GM19238 (cell line): ENCODE measurements around the gene MAST3.
"Not testable (repeated sequence)": the region's sequence is repeated elsewhere in the genome, so short reads cannot be mapped to it uniquely, and the experiment has no call there.

Source experiments
- DNase-seq: peaks from one replicate; pipeline ENCODE4 v3.0.0; 2011; ENCODE audit warnings: low spot score; ENCODE audit not compliant: insufficient read length

MAST3 gene

DNA sequence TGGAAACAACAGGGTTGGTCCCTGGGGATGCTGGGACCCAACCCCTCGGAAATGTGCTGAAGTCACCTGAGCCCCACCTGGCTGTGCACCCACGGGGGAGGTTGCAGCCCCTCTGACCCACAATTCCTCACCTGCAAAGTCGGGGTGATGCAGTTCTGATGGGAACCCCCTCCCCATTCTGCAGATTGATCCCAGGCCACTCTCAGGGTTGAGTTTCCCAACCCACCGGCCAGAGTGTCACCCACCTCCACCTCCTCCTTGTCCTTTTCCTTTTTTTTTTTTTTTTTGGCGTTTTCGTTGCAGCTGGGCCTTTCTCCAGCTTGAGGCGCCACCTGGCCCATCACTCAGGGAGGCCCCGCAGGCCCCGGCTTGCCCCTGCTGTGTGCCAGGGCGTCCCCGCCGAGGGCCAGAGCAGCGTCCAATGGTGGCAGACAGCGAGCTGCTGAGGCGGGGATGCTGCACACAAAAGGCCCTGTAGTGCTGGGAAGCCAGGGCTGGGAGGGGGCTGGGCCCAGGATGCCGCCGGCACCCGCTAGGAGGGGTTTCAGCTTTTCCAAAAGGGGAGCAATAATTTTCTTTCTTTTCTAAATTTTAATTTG lies 60.0 kb downstream of the MAST3 start:
- DNase-seq, result no peak

DNA sequence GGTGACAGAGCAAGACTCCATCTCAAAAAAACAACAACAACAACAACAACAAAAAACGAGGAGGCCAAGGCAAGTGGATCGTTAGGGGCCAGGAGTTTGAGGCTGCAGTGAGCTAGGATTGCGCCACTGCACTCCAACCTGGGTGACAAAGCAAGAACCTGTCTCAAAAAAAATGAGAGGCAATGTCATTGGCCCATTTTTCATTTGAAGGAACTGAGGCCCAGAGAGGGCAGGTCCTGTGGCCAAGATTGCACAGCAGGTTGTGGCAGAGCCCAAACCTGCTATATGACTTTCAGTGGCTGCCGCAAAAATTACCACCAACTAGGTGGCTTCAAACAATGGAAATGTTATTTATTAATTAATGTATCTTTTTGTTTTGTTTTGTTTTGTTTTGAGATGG lies 60.9 kb downstream of the MAST3 start:
- no peak for DNase-seq

DNA sequence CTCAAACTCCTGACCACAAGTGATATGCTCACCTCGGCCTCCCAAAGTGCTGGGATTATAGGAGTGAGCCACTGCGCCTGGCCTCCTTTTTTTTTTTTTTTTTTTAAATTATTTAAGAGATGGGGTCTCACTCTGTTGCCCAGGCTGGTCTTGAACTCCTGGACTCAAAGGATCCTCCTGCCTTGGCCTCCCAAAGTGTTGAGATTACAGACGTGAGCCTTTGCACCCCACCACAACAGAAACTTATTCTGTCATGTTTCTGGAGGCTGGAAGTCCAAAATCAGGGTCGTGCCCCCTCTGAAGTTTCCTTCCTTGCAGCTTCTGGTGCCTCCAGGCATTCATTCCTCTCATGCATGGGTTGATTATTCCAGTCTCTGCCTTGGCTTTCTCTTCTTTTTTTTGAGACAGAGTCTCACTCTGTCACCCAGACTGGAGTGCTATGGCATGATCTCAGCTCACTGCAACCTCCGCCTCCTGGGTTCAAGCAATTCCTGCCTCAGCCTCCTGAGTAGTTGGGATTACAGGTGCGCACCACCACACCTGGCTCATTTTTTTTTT lies 61.6 kb downstream of the MAST3 start:
- DNase-seq, result not testable (repeated sequence)

DNA sequence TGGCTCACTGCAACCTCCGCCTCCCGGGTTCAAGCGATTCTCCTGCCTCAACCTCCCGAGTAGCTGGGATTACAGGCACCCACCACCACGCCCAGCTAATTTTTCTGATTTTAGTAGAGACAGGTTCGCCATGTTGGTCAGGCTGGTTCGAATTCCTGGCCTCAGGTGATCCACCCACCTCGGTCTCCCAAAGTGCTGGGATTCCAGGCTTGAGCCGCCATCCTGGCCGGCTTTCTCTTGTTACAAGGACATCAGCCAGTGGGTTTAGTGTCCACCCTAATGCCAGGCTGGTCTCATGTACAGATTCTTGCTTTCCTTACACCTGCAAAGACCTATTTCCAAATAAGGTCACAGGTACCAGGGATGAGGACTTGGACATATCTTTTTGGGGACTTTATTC lies 62.2 kb downstream of the MAST3 start:
- DNase-seq, result no peak

DNA sequence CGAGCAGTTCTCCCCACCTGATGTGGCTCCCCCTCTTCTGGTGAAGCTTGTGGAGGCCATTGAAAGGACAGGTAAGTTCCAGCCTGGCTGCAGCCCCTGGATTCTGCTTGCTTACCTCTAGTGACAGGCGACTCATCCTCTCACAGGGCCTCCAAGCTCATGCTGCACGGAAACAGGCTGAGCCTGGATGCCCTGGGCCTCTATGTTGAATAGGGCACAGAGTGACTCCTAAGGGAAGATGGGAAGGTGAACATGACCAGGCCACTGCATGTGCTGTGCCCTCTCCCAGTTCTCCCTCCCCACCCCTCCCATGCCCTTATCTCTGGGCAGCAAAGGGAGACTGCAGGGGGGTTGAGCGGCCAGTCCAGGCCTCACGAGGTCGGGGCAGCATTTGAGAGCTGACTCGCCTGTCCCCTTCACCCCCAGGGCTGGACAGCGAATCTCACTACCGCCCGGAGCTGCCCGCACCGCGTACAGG lies 63.0 kb downstream of the MAST3 start:
- no peak for DNase-seq

DNA sequence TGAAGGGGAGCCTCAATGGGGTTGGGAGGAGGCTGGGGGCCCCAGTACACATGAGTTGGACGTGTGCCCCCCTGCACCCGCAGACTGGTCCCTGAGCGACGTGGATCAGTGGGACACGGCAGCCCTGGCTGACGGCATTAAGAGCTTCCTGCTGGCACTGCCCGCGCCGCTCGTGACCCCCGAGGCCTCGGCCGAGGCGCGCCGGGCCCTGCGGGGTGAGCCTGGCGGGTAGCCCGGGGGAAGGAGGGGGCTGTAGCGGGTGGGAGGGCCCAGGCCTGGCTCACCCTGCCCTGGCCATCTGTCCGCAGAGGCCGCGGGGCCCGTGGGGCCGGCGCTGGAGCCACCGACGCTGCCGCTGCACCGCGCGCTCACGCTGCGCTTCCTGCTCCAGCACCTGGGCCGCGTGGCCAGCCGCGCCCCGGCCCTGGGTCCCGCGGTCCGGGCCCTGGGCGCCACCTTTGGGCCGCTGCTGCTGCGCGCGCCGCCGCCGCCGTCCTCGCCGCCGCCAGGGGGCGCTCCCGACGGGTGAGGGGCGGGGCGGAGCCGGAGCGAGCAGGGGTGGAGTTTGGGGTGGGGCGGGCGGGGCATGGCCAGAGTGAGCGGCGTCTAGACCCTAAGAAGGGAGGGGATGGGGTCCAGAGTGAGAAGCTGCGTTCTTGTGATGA lies 63.5 kb downstream of the MAST3 start:
- DNase-seq, result peak; percentile 97

DNA sequence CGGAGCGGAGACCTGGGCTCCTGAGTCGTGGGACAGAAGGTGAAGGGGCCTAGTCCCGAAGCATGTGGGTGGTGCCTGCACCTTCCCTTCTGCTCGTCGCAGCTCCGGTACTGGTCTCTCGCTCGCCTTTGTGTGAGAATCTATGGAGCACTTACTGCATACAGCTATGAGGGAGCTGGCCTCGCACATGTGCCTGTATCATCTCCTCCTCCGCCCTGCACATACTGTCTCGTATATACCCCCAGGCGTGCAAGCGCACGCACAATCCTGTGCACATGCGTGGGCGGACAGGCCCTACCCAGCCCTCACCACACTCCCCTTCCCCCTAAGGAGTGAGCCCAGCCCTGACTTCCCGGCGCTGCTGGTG lies 64.0 kb downstream of the MAST3 start:
- no peak for DNase-seq

DNA sequence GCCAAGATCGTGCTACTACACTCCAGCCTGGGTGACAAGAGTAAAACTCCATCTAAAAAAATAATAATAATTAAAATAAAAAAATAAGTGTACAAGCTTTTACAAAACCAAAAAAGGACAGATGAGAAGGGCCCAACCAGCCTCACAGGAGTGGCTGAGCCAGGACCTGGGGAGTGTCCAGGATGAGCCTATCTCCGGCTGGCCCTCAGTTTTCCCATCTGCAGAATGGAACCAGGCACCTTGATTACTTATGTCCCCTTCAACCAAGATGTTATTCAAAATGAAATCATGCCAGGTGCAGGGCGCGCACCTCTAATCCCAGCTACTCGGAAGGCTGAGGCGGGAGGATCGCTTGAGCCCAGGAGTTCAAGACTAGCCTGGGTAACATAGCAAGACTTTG lies 66.5 kb downstream of the MAST3 start:
- DNase-seq, result no peak

DNA sequence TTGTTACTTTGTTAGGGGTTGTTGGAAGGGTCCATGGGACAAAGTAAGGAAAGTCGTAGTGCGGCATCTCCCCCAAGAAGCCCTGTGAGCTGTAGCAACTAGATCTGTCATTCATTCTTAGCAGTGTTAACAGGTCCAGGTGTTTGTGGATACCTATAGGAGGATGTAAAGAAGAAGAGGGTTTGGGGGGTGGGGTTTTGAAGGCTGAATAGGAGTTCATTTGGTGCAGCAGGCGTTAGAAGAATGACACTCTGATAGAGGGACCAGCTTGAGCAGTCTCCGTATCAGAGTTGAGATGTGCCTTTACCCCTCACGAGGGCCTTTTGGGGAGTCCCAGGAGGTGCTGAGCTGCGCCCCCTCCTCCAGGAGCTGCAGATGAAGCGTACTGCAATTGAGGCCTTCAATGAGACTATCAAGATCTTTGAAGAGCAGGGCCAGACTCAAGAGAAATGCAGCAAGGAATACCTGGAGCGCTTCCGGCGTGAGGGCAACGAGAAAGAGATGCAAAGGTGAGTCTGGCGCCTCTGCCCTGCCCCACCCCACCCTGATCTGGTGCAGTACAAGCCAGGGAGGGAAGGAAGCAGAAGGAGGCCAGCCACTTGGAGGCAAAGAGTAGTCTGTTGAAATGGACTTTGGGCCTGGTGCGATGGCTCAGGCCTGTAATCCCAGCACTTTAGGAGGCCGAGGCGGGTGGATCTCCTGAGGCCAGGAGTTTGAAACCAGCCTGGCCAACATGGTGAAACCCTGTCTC lies 68.4 kb downstream of the MAST3 start:
- DNase-seq, result no peak

DNA sequence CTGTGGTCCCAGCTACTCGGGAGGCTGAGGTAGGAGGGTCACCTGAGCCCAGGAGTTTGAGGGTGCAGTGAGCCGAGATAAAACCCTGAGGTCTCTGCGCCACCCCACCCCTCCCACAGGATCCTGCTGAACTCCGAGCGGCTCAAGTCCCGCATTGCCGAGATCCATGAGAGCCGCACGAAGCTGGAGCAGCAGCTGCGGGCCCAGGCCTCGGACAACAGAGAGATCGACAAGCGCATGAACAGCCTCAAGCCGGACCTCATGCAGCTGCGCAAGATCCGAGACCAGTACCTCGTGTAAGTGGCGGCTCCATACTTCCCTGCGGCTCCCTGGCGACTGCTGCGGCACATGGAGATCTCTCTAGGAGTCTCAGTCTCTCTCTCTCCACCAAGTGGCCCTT lies 69.4 kb downstream of the MAST3 start:
- DNase-seq, result no peak

DNA sequence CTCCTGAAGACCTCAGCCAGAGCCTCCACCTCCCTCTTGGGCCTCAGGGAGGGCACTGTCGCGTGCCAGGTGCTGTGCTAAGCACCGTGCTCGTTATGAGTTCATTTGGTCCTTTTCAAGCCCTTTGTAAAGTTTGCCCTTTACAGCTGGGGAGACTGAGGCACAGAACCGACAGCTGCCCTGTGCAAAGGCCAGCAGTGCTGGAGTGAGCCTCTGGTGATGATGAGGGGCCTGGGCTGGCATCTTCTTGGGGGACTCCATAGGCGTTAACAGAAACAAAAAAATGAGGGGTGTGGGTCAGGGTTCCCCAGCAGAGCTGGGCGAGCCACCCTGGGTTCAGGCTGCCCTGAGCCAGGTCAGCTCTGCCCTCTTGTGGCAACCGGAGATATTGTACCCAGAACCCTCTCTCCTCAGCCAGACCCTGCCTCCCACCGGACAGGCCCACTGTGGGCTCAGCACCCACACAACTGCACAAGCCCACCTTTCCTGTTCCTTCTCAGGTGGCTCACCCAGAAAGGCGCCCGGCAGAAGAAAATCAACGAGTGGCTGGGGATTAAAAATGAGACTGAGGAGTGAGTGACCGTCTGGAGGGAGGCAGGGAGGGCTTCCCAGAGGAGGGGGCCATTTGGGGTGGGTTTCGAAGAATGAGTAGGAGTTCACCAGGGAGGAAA lies 70.5 kb downstream of the MAST3 start:
- peak; percentile 93 for DNase-seq

DNA sequence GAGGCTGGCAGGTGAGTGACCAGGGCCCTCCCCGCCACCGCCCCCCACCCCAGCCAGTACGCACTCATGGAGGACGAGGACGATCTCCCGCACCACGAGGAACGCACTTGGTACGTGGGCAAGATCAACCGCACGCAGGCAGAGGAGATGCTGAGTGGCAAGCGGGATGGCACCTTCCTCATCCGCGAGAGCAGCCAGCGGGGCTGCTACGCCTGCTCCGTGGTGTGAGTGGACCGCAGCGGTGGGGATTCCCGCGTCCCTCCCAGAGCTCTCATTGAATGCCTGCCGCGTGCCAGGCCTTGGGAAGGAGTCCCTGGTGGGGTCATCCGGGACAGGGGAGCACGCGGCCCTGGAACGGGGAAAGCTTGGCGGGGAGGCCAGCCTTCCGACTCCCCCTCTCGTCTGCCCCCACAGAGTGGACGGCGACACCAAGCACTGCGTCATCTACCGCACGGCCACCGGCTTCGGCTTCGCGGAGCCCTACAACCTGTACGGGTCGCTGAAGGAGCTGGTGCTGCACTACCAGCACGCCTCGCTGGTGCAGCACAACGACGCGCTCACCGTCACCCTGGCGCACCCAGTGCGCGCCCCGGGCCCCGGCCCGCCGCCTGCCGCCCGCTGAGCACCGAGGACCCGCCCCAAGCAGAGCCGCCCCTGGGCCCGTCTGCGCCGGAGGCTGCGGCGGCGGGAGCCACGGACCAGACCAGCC lies 71.2 kb downstream of the MAST3 start:
- no peak for DNase-seq

DNA sequence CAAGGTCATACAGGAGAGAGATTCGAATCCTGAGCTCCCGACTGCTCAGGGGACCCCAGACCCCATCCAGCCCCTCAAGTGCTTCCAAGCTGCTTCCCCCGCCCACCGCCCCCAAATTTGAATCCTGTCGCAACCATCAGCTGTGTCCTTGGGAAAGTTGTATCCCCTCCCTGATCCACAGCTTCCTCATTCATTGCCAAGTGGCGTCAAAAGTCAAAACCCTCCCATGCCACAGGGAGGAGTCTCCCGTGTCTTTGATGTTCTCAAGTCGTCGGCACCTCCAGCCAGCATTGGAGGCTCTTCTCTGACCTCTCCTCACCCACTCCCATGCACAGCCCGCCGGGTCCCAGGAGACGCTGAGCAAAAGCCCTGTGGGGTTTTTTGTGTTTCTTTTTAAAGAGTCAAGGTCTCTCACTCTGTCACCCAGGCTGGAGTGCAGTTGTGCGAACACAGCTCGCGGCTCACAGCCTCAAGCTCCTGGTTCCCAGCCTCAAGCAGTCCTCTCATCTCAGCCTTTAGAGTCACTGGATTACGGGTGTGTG lies 73.2 kb downstream of the MAST3 start:
- DNase-seq, result no peak

DNA sequence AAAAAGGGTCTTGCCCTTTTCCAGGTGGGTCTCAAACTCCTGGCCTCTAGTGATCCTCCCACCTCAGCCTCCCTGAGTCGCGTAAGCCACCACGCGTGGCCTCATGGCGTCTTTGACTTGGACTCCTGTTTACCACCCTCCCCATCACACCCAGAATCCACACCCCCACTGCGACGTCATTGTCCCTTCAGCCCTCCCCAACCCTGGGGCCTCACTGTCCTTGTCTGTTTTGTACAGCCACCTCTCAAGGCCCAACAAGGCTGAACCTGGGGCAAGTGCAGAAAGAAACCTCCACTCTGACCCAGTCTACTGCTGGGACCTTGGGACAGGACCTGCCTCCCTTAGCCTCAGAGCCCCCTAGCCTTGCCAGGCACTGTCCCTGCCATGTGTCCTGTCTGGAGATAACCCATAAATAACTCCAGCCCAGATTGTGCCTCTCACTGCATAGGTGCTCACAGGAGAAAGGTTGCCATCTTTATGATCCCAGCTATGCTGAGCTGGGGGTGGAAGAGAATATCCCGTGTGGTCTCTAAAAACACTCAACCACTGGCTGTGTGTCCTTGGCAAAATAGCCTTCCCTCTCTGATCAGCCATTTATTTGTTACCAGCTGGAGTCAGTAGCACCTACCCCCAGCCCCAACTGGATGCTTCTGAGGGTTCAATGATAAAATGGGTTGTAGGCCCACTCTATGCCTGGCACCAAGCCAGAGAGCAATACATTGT lies 74.2 kb downstream of the MAST3 start:
- no peak for DNase-seq

DNA sequence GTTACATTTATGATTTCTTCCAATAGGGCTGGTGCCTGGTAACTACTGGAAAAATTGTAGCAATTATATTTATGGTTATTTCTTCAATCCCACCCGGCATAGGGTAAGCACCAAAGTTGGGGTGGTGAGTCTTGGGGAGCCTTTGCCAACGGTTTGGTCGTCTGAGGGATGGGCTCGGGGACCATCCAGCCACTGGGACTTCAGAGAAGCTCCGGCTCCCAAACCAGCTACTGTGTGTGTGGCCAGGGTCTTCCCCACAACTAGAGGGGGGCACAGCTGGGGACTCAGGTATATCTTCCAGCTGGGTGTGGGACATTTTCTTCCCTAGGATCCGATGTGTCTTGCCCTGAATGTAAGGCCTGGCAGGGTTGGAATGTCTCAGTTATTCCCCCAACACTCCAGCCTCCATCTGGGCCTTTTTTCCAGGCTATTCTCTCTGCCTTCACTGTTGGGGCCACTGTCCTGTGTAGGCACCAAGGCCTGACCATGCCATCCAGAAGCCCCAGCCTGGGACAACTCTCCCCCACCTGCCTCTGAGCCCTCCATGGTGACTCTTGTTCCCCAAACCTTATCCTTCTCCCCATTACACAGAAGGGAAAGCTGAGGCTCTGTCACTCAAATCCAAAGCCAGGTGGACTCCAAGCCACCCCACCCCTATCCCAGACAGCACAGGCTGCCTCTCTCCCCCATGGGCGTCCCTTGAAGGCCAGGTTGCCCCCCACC lies 74.9 kb downstream of the MAST3 start:
- DNase-seq, result no peak

DNA sequence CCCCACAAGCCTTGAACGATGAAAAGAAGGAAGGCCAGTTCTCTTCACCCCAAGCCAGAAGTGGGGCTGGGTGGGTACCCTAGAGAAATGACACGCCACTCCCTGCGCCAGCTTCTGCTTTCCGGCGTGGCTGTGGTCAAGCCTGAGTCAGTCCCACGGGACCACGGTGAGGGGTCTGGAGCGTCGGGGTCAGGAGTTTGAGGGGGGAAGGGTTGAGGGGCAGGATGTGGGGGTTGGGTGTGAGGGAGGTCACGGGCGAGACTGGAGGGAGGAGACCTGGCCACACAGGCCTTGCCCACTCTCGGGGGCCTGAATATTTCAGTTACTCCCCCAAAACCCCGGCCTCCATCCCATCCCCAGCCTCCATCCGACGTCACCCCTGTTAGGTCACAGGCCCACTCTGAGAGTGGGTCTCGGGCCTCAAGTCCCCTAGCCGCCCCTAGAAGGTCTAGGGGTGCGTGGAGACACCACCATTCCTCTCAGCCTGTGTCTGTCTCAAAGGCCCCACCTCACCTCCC lies 75.5 kb downstream of the MAST3 start:
- DNase-seq, result no peak

DNA sequence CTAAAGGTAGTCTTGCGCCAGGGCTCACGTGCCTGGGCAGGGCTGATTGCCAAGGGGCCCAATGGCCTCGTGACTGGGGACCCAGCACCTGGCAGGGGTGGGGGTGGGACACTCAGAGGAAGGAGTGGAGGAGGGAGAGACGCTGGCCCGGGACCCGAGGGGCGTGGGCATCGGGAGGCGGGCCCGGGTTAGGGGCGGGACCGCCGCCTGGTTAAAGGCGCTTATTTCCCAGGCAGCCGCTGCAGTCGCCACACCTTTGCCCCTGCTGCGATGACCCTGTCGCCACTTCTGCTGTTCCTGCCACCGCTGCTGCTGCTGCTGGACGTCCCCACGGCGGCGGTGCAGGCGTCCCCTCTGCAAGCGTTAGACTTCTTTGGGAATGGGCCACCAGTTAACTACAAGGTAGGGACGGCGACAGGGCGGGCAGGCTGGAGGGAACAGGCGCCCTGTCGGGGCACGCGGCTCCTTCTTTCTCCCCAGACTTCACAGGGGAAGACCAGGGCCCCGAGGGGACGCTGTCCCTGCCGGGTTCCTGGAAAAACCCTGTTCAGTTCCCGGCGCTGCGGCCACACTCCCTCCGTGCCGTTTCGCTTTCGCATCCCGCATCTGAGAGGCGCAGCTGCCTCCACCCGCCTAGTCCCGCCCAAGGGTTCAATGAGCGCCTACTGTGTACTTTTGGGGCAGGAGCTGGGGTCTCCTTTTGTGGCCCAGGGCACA lies 76.2 kb downstream of the MAST3 start, which contains the start of gene IFI30:
TSS of gene IFI30 (plus strand) at position 242 of the 717 bp plus-strand sequence. CDS start at position 271, 29 bp downstream.
- DNase-seq, result peak; percentile 85

DNA sequence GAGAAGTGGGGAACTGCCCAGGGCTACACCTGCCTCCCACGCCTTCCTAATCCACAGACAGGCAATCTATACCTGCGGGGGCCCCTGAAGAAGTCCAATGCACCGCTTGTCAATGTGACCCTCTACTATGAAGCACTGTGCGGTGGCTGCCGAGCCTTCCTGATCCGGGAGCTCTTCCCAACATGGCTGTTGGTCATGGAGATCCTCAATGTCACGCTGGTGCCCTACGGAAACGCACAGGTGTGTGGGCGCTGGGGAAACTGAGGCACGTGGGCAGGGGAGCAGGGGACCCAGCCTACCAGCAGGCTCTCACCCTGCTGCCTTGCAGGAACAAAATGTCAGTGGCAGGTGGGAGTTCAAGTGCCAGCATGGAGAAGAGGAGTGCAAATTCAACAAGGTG lies 77.4 kb downstream of the MAST3 start:
- no peak for DNase-seq
